Naive B cell (primary cell): ENCODE results near the gene RABEP1. TPM values are rescaled to one million over a fixed set of nuclear protein-coding genes. Genes with fewer than 3 reads are reported as not detected.
"Not testable (repeated sequence)": the region's sequence is repeated elsewhere in the genome, so short reads cannot be mapped to it uniquely, and the experiment has no call there.

Experiments used
- ATAC-seq, 2 donors: fragments of 150-1000 bp; cut with Tn5 transposase; 2 replicates each; pipeline ENCODE4 v1.10.0; 2021; ENCODE audit warnings: low read depth in 2 of 2, mild to moderate bottlenecking in 2 of 2, moderate library complexity in 2 of 2
- DNase-seq: peaks from one replicate; pipeline ENCODE4 v3.0.0; 2022
- H3K27ac Mint-ChIP-seq, 6 donors: one replicate each; pipeline ENCODE4 v1.8.0; 2020 to 2022; ENCODE audit warnings: mild to moderate bottlenecking in 6 of 6, mixed read lengths in 6 of 6, moderate library complexity in 5 of 6, inconsistent platforms in 2 of 6
- H3K27me3 Mint-ChIP-seq, 3 donors: one replicate each; pipeline ENCODE4 v1.8.0; 2021 to 2022; ENCODE audit warnings: mixed read lengths in 3 of 3, mild to moderate bottlenecking in 1 of 3
- H3K36me3 Mint-ChIP-seq, 2 donors: one replicate each; pipeline ENCODE4 v1.8.0; 2020 to 2022; ENCODE audit warnings: mixed read lengths in 2 of 2, inconsistent platforms in 1 of 2, mild to moderate bottlenecking in 1 of 2
- H3K4me1 Mint-ChIP-seq, 3 donors: one replicate each; pipeline ENCODE4 v1.8.0; 2020 to 2022; ENCODE audit warnings: mixed read lengths in 3 of 3, inconsistent platforms in 1 of 3, mild to moderate bottlenecking in 1 of 3, moderate library complexity in 1 of 3
- H3K4me3 Mint-ChIP-seq, 8 donors: one replicate each; pipeline ENCODE4 v1.8.0; 2020 to 2022; ENCODE audit warnings: mild to moderate bottlenecking in 8 of 8, mixed read lengths in 8 of 8, moderate library complexity in 8 of 8, inconsistent platforms in 2 of 8
- H3K9me3 Mint-ChIP-seq, 7 donors: one replicate each; pipeline ENCODE4 v1.8.0; 2020 to 2022; ENCODE audit warnings: mixed read lengths in 7 of 7, mild to moderate bottlenecking in 5 of 7, inconsistent platforms in 2 of 7, moderate library complexity in 1 of 7
- polyA plus RNA-seq, 6 donors: library from polyadenylated mRNA; unstranded; fragments of 300-500 nt; fragmentation: Illumina TruSeq; gene quantifications; one replicate each; pipeline ENCODE4 v1.2.3, GENCODE V29; 2021; ENCODE audit warnings: low read depth in 6 of 6

The RABEP1 gene
- polyA plus RNA-seq, 6 donors from 2014 or later, result 54.6 to 90.2 (median 71.8) TPM

GRCh38 chr17:5424909-5425308 is 142.8 kb downstream of the RABEP1 start:
- H3K4me3 Mint-ChIP-seq, result peak overlapping the region in 1 of 8 donors; percentile 37
- peaks cover 0 to 24% of the 10 kb centered on the region in 2 donors for H3K36me3 Mint-ChIP-seq
- DNase-seq (no peak), ATAC-seq (no peak)
- H3K27me3 Mint-ChIP-seq, result no peaks in the 10 kb centered on the region
- H3K4me1 Mint-ChIP-seq, result peaks cover 18 to 45% (median 27%) of the 10 kb centered on the region in 3 donors
- H3K27ac Mint-ChIP-seq, result no peak overlapping the region
- no peaks in the 10 kb centered on the region for H3K9me3 Mint-ChIP-seq

- peaks cover 1 to 29% of the 10 kb centered on the region in 2 donors for H3K36me3 Mint-ChIP-seq
- H3K27me3 Mint-ChIP-seq, result no peaks in the 10 kb centered on the region
- DNase-seq, result no peak
- no peak overlapping the region for H3K4me3 Mint-ChIP-seq
- no peaks in the 10 kb centered on the region for H3K9me3 Mint-ChIP-seq
- H3K27ac Mint-ChIP-seq, result peak overlapping the region in 1 of 6 donors; percentile 42
- ATAC-seq, result no peak
- H3K4me1 Mint-ChIP-seq, result peaks cover 12 to 39% (median 25%) of the 10 kb centered on the region in 3 donors
Observed at GRCh38 chr17:5425826-5426225, 143.7 kb downstream of the RABEP1 start.

- ATAC-seq, result no peak
- Mint-ChIP-seq H3K27ac (peak overlapping the region in 4 of 6 donors; percentile 41 to 65 (median 48)), H3K9me3 (no peaks in the 10 kb centered on the region), H3K36me3 (peaks cover 20 to 33% of the 10 kb centered on the region in 2 donors), H3K4me1 (peaks cover 9 to 15% (median 12%) of the 10 kb centered on the region in 3 donors), H3K27me3 (no peaks in the 10 kb centered on the region), H3K4me3 (no peak overlapping the region)
- DNase-seq, result no peak
Observed at GRCh38 chr17:5429191-5429887, 147.3 kb downstream of the RABEP1 start.

- Mint-ChIP-seq H3K9me3 (no peaks in the 10 kb centered on the region), H3K4me3 (no peak overlapping the region), H3K36me3 (peaks cover 20 to 33% of the 10 kb centered on the region in 2 donors), H3K4me1 (peaks cover 9 to 15% (median 14%) of the 10 kb centered on the region in 3 donors), H3K27ac (peak overlapping the region in 5 of 6 donors; percentile 59 to 88 (median 70)), H3K27me3 (no peaks in the 10 kb centered on the region)
- no peak for DNase-seq
- no peak for ATAC-seq
Observed at GRCh38 chr17:5430413-5430999, 148.4 kb downstream of the RABEP1 start.

GRCh38 chr17:5431234-5431633 is 149.2 kb downstream of the RABEP1 start:
- Mint-ChIP-seq H3K27ac (peak overlapping the region in 1 of 6 donors; percentile 70), H3K4me1 (peaks cover 10 to 17% (median 17%) of the 10 kb centered on the region in 3 donors), H3K36me3 (peaks cover 20 to 33% of the 10 kb centered on the region in 2 donors)
- not testable (repeated sequence) for ATAC-seq, H3K9me3 Mint-ChIP-seq, H3K4me3 Mint-ChIP-seq, DNase-seq, H3K27me3 Mint-ChIP-seq

- H3K27ac Mint-ChIP-seq, result peak overlapping the region in 3 of 6 donors; percentile 20 to 44 (median 25)
- H3K27me3 Mint-ChIP-seq, result no peaks in the 10 kb centered on the region
- no peak for ATAC-seq
- H3K9me3 Mint-ChIP-seq, result no peaks in the 10 kb centered on the region
- H3K36me3 Mint-ChIP-seq, result peaks cover 20 to 33% of the 10 kb centered on the region in 2 donors
- DNase-seq, result no peak
- peaks cover 17 to 25% (median 18%) of the 10 kb centered on the region in 3 donors for H3K4me1 Mint-ChIP-seq
- no peak overlapping the region for H3K4me3 Mint-ChIP-seq
Observed at GRCh38 chr17:5431949-5432556, 150.0 kb downstream of the RABEP1 start.

GRCh38 chr17:5434984-5435383 is 152.9 kb downstream of the RABEP1 start:
- H3K4me3 Mint-ChIP-seq, result peak overlapping the region in 2 of 8 donors; percentile 10 to 37
- ATAC-seq, result no peak
- peak overlapping the region in 1 of 6 donors; percentile 32 for H3K27ac Mint-ChIP-seq
- DNase-seq, result no peak
- no peaks in the 10 kb centered on the region for H3K27me3 Mint-ChIP-seq
- H3K36me3 Mint-ChIP-seq, result peaks cover 16 to 20% of the 10 kb centered on the region in 2 donors
- peaks cover 25 to 41% (median 36%) of the 10 kb centered on the region in 3 donors for H3K4me1 Mint-ChIP-seq
- H3K9me3 Mint-ChIP-seq, result no peaks in the 10 kb centered on the region

Other genes with a start within 250 kb of the RABEP1 start
- not detected for gene SLC52A1, start 246.9 kb upstream of the RABEP1 start, polyA plus RNA-seq
- gene ZFP3, start 203.8 kb upstream of the RABEP1 start, polyA plus RNA-seq, result 1 to 10 TPM; 1.7 to 4.1 (median 3.6) TPM
- 10 to 100 TPM in 3 of 6 donors, 1 to 10 TPM in 3; 6.3 to 25.3 (median 10.1) TPM for gene ZNF232, start 170.4 kb upstream of the RABEP1 start, polyA plus RNA-seq
- gene USP6, start 166.3 kb upstream of the RABEP1 start, polyA plus RNA-seq, result under 1 TPM; 0.06 to 0.37 (median 0.12) TPM
- gene ZNF594, start 90.4 kb upstream of the RABEP1 start, polyA plus RNA-seq, result 1 to 10 TPM in 5 of 6 donors, under 1 TPM in 1; 0.82 to 4.8 (median 4.0) TPM
- gene SCIMP, start 47.4 kb upstream of the RABEP1 start, polyA plus RNA-seq, result 100 to 1,000 TPM in 3 of 6 donors, 10 to 100 TPM in 3; 80.4 to 181 (median 103) TPM
- gene NUP88, start 137.4 kb downstream of the RABEP1 start, polyA plus RNA-seq, result 100 to 1,000 TPM; 261 to 392 (median 297) TPM
- gene RPAIN, start 137.9 kb downstream of the RABEP1 start, polyA plus RNA-seq, result 10 to 100 TPM; 41.4 to 58.7 (median 50.5) TPM
- 100 to 1,000 TPM; 206 to 309 (median 274) TPM for gene C1QBP, start 156.9 kb downstream of the RABEP1 start, polyA plus RNA-seq
- 1 to 10 TPM in 3 of 6 donors, under 1 TPM in 3; 0.19 to 1.9 (median 1.1) TPM for gene DHX33, start 186.7 kb downstream of the RABEP1 start, polyA plus RNA-seq
- 10 to 100 TPM; 59.7 to 96.5 (median 69.5) TPM for gene DERL2, start 203.9 kb downstream of the RABEP1 start, polyA plus RNA-seq
- gene MIS12, start 204.3 kb downstream of the RABEP1 start, polyA plus RNA-seq, result 10 to 100 TPM; 12.2 to 34.3 (median 26.8) TPM